ENCODE measurements around the gene ZP2. TPM values are rescaled to one million over a fixed set of nuclear protein-coding genes. Genes with fewer than 3 reads are reported as not detected.
"Not testable (repeated sequence)": the region's sequence is repeated elsewhere in the genome, so short reads cannot be mapped to it uniquely, and the experiment has no call there.

Gene ZP2
- total RNA-seq, 1 experiment from 2014 or later = not detected

- not testable (repeated sequence) for H3K4me3 Mint-ChIP-seq; H3K4me1 ChIP-seq (ENCODE audit: insufficient read depth, low read length); H3K23me2 ChIP-seq (ENCODE audit: insufficient read length, low read depth, low read length, poor library complexity, severe bottlenecking); H3T11ph ChIP-seq (ENCODE audit: low read length); H2AFZ ChIP-seq (ENCODE audit: low read length); H3K27me3 Mint-ChIP-seq (ENCODE audit: low read depth); DNase-seq; H2BK5ac ChIP-seq (ENCODE audit: insufficient read length, low read length); H4K91ac ChIP-seq (ENCODE audit: insufficient read length, low read depth, low read length); H3K27me3 ChIP-seq (ENCODE audit: insufficient read depth, low read length); H4K8ac ChIP-seq (replicated peaks; ENCODE audit: insufficient read length, low read depth, low read length); H3K9me3 Mint-ChIP-seq; H4K20me1 ChIP-seq (ENCODE audit: control insufficient read depth, insufficient read depth, insufficient read length); H2BK12ac ChIP-seq (ENCODE audit: insufficient read length, low read depth, low read length); H2BK120ac ChIP-seq (ENCODE audit: low read depth, low read length, poor library complexity, severe bottlenecking); H3K4ac ChIP-seq (ENCODE audit: low read depth, low read length); H3K36me3 Mint-ChIP-seq (ENCODE audit: insufficient read depth in 1 of 3, low read depth in 3 of 3); H3K14ac ChIP-seq (ENCODE audit: insufficient read depth, low read length); H3K9ac ChIP-seq (ENCODE audit: extremely low read depth, insufficient read length, low read length); H3K79me1 ChIP-seq (ENCODE audit: insufficient read depth, low read depth, low read length, poor library complexity, severe bottlenecking); H3K9me3 ChIP-seq (ENCODE audit: control insufficient read depth, low read depth, low read length); H4K5ac ChIP-seq (ENCODE audit: insufficient read length, low read depth, low read length); H3K56ac ChIP-seq (ENCODE audit: insufficient read length, low read depth, low read length); H3K4me2 ChIP-seq (ENCODE audit: insufficient read depth, insufficient read length, low read length); H3K79me2 ChIP-seq (ENCODE audit: insufficient read depth, low read length); H3K4me1 Mint-ChIP-seq; H3K27ac Mint-ChIP-seq; H3K18ac ChIP-seq (ENCODE audit: insufficient read length, low read depth, low read length); H3K27ac ChIP-seq (ENCODE audit: insufficient read length, low read depth, low read length); H2BK20ac ChIP-seq (ENCODE audit: low read depth, low read length, poor library complexity, severe bottlenecking); H3K23ac ChIP-seq (ENCODE audit: insufficient read length, low read depth, low read length); H2BK15ac ChIP-seq (ENCODE audit: low read depth, low read length); H2AK5ac ChIP-seq (ENCODE audit: insufficient read length, low read length)
- no CpG with 5 or more reads among the region's 11 CpGs for WGBS (ENCODE audit: extremely low coverage, insufficient read length, low lambda C conversion rate)
These were observed 58.1 kb downstream of the ZP2 start for GRCh38 chr16:21153124-21153729.

GRCh38 chr16:21152160-21153030, 59.0 kb downstream of the ZP2 start:
- not testable (repeated sequence) for H3K4me3 Mint-ChIP-seq; H4K8ac ChIP-seq (replicated peaks; ENCODE audit: insufficient read length, low read depth, low read length); H3K9me3 Mint-ChIP-seq; H2BK120ac ChIP-seq (ENCODE audit: low read depth, low read length, poor library complexity, severe bottlenecking); H3K4me1 Mint-ChIP-seq; H4K5ac ChIP-seq (ENCODE audit: insufficient read length, low read depth, low read length); H3K27me3 ChIP-seq (ENCODE audit: insufficient read depth, low read length); H2BK12ac ChIP-seq (ENCODE audit: insufficient read length, low read depth, low read length); H3K27ac ChIP-seq (ENCODE audit: insufficient read length, low read depth, low read length); H3K4ac ChIP-seq (ENCODE audit: low read depth, low read length); H2BK20ac ChIP-seq (ENCODE audit: low read depth, low read length, poor library complexity, severe bottlenecking); H3K14ac ChIP-seq (ENCODE audit: insufficient read depth, low read length); H3K36me3 Mint-ChIP-seq (ENCODE audit: insufficient read depth in 1 of 3, low read depth in 3 of 3); H3K9ac ChIP-seq (ENCODE audit: extremely low read depth, insufficient read length, low read length); H3K79me2 ChIP-seq (ENCODE audit: insufficient read depth, low read length); H3K9me3 ChIP-seq (ENCODE audit: control insufficient read depth, low read depth, low read length); H3K4me2 ChIP-seq (ENCODE audit: insufficient read depth, insufficient read length, low read length); H3K79me1 ChIP-seq (ENCODE audit: insufficient read depth, low read depth, low read length, poor library complexity, severe bottlenecking); H3K56ac ChIP-seq (ENCODE audit: insufficient read length, low read depth, low read length); H3K4me1 ChIP-seq (ENCODE audit: insufficient read depth, low read length); H2BK15ac ChIP-seq (ENCODE audit: low read depth, low read length); H3K27ac Mint-ChIP-seq; H3T11ph ChIP-seq (ENCODE audit: low read length); H3K23me2 ChIP-seq (ENCODE audit: insufficient read length, low read depth, low read length, poor library complexity, severe bottlenecking); H3K27me3 Mint-ChIP-seq (ENCODE audit: low read depth); H3K18ac ChIP-seq (ENCODE audit: insufficient read length, low read depth, low read length); H2AK5ac ChIP-seq (ENCODE audit: insufficient read length, low read length); H4K91ac ChIP-seq (ENCODE audit: insufficient read length, low read depth, low read length); H4K20me1 ChIP-seq (ENCODE audit: control insufficient read depth, insufficient read depth, insufficient read length); H3K23ac ChIP-seq (ENCODE audit: insufficient read length, low read depth, low read length); H2BK5ac ChIP-seq (ENCODE audit: insufficient read length, low read length); H2AFZ ChIP-seq (ENCODE audit: low read length)
- no CpG with 5 or more reads among the region's 51 CpGs for WGBS (ENCODE audit: extremely low coverage, insufficient read length, low lambda C conversion rate)
- DNase-seq = peak; percentile 56
